Measurements from ENCODE around the gene FOXQ1.
A peak's percentile ranks its signal among the peaks of the same experiment; 100 is the strongest.

Gene FOXQ1

DNA sequence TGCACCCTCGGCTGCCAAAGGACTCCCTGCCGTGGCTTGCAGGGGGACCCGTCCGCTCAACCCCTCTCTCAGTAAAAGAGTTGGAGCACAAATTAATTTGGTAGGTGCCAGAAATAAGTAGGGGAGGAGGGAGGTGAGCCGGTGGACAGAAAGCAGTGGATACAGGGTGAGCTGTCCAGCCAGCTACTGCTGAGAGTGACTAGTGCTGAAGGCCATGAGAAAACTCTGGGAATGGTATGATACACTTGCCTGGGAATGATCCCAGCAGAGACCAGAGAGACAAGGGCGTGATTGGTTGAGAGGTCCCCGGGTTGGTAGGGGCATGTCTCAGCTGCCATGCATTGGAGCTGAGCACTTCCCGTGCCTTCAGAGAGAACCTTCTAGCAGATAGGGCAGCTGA, 15.7 kb downstream of the FOXQ1 start:
- no peak for DNase-seq (ENCODE audit: low read depth)
- no peak overlapping the region for H3K4me3 ChIP-seq (ENCODE audit: low read length)
- no peak for TF ChIP-seq CTCF (IDR thresholded peaks at IDR 0.05; ENCODE audit: insufficient read depth, low read depth, low read length, missing control alignments)

GRCh38 chr6:1328129-1328800, 16.4 kb downstream of the FOXQ1 start:
- TF ChIP-seq CTCF (IDR thresholded peaks at IDR 0.05; ENCODE audit: insufficient read depth, low read depth, low read length, missing control alignments): no peak
- peak; percentile 33 for DNase-seq (ENCODE audit: low read depth)
- no peak overlapping the region for H3K4me3 ChIP-seq (ENCODE audit: low read length)

DNA sequence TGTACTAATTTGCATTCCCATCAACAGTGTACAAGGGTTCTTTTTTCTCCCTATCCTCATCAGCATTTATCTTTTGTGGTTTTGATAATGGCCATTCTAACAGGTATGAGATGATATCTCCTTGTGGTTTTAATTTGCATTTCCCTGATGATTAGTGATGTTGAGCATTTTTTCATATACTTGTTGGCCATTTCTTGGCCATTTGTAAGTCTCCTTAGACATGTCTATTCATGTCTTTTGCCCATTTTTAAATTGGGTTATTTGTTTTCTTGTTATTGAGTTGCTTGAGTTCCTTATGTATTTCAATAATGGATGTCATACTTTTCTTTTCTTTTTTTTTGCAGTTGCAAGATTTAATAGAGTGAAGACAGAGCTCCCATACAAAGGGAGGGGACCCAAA, 17.8 kb downstream of the FOXQ1 start:
- no peak for DNase-seq (ENCODE audit: low read depth)
- H3K4me3 ChIP-seq (ENCODE audit: low read length): no peak overlapping the region
- no peak for TF ChIP-seq CTCF (IDR thresholded peaks at IDR 0.05; ENCODE audit: insufficient read depth, low read depth, low read length, missing control alignments)

DNA sequence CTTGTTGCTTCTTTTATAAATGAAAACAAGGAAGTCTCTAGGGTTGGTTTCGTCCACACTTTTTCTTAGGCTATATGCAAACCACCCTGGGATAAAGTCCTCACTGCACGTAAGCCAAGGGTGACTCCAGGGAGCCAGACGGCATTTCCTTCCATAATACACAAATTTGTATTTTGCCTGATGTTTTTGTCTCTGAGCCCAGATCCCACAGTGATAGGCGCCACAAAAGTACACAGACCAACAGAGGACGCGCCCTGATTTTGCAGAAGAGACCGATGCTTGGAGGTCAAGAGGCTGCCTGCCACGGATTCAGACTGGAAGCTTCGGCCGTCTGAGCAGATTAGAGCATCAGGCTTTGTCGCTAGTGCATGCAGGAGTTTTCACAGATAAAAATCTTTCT, 22.8 kb downstream of the FOXQ1 start:
- H3K4me3 ChIP-seq (ENCODE audit: low read length): no peak overlapping the region
- DNase-seq (ENCODE audit: low read depth): no peak

GRCh38 chr6:1335367-1336037, 23.6 kb downstream of the FOXQ1 start:
- peak; percentile 2 for TF ChIP-seq CTCF (IDR thresholded peaks at IDR 0.05; ENCODE audit: insufficient read depth, low read depth, low read length, missing control alignments)
- DNase-seq (ENCODE audit: low read depth): peak; percentile 97
- no peak overlapping the region for H3K4me3 ChIP-seq (ENCODE audit: low read length)

More for the DNA sequence above, 22.8 kb downstream of the FOXQ1 start:
- no peak for TF ChIP-seq CTCF (IDR thresholded peaks at IDR 0.05; ENCODE audit: insufficient read depth, low read depth, low read length, missing control alignments)

DNA sequence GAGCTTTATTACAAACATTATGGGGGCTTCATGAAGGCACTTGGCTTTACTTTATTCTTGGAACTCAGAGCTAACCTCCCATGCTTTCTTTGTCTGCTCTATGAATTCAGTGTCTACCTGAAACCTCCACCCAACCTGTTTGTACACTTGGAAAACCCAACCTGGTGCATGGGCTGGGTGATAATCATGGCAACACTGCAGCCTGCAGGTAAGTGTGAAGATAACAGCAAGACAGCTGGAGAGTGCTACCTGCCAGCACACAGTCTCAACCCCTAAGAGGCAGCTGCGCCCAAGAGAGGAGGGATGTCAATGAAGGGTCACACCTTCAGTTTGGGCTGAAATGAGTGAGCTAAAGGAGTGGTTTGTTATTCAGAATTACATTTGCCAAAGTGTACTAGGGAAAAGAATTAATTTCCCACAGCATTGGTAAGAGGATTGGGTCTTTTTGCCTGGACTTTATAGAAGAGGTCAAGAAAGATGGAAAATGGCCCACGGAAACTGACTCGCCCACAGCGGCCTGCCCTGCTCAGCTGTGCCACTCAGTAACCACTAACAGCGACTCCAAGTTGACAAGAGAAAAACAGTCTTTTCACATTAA, 24.4 kb downstream of the FOXQ1 start:
- no peak overlapping the region for H3K4me3 ChIP-seq (ENCODE audit: low read length)
- DNase-seq (ENCODE audit: low read depth): peak; percentile 93
- peak; percentile 89 for TF ChIP-seq CTCF (IDR thresholded peaks at IDR 0.05; ENCODE audit: insufficient read depth, low read depth, low read length, missing control alignments)

Measured in epithelial cell of esophagus (primary cell).